HL-60 (cell line): ENCODE data around the gene LSM4.

ENCODE experiments used
- DNase-seq, 2 experiments: peaks; one replicate each; pipeline ENCODE4 v3.0.0-alpha.2; 2010 to 2020; ENCODE audit warnings: low read depth in 1 of 2, low spot score in 1 of 2
- H3K27ac ChIP-seq: fragments of 250-450 bp; sonication (Bioruptor Pico); replicated peaks from 2 replicates; pipeline ENCODE4 v1.5.1; 2020; ENCODE audit warnings: mild to moderate bottlenecking, moderate library complexity
- H3K27me3 ChIP-seq: fragments of 250-450 bp; sonication (Bioruptor Pico); 2 replicates; pipeline ENCODE4 v1.5.1; 2021; ENCODE audit warnings: mild to moderate bottlenecking, moderate library complexity; ENCODE audit not compliant: insufficient read depth, poor library complexity, severe bottlenecking
- H3K4me3 ChIP-seq: replicated peaks from 2 replicates; pipeline ENCODE4 v1.5.1; 2011; ENCODE audit warnings: mild to moderate bottlenecking, control low read depth, low read length; ENCODE audit not compliant: insufficient read depth
- GABPA ChIP-seq: IDR thresholded peaks from 2 replicates; pipeline ENCODE4 v1.6.1; 2012; ENCODE audit warnings: low read depth
- POLR2AphosphoS5 ChIP-seq: IDR thresholded peaks from 2 replicates; pipeline ENCODE4 v1.6.1; 2012; ENCODE audit warnings: low read depth
- REST ChIP-seq: IDR thresholded peaks from 2 replicates; pipeline ENCODE4 v1.6.1; 2012; ENCODE audit warnings: low read depth; ENCODE audit not compliant: insufficient replicate concordance
- SPI1 ChIP-seq: IDR thresholded peaks from 2 replicates; pipeline ENCODE4 v1.6.1; 2012; ENCODE audit warnings: low read depth, mild to moderate bottlenecking, borderline replicate concordance
- TF ChIP-seq, protein P1 (sequence below): IDR thresholded peaks from one replicate; pipeline ENCODE4 v1.5.1; 2011; ENCODE audit warnings: low read length, control low read depth, inconsistent platforms; ENCODE audit not compliant: insufficient read depth

LSM4 gene

DNA sequence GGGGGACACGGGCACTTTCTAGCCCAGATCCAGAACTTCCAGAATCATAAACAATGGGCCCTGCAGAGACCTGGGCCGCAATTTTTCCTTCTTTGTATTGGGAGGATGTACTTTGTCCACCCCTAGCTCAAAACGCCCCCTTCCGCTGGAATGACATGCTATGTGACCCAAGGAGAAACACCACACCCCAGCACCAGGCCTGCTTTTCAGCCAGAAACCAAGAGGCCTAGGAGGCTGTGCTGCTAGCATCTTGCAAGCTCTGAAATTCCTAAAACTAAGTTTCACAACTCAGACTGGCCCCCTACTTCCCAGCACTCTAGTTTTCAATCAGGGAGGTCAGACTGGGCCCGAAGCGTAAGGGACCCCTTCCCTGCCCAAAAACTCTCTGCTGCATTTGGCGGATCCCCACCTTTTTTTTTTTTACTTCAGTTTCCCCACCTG, 538 bp downstream of the LSM4 start:
- Histone ChIP-seq H3K27ac (peak overlapping the region; percentile 92), H3K4me3 (peak overlapping the region; percentile 81), H3K27me3 (no peaks in the 10 kb centered on the region)
- DNase-seq, result peak; percentile 57 to 76
- TF ChIP-seq, protein P1, sequence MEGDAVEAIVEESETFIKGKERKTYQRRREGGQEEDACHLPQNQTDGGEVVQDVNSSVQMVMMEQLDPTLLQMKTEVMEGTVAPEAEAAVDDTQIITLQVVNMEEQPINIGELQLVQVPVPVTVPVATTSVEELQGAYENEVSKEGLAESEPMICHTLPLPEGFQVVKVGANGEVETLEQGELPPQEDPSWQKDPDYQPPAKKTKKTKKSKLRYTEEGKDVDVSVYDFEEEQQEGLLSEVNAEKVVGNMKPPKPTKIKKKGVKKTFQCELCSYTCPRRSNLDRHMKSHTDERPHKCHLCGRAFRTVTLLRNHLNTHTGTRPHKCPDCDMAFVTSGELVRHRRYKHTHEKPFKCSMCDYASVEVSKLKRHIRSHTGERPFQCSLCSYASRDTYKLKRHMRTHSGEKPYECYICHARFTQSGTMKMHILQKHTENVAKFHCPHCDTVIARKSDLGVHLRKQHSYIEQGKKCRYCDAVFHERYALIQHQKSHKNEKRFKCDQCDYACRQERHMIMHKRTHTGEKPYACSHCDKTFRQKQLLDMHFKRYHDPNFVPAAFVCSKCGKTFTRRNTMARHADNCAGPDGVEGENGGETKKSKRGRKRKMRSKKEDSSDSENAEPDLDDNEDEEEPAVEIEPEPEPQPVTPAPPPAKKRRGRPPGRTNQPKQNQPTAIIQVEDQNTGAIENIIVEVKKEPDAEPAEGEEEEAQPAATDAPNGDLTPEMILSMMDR, result peak; percentile 14
- no peak for TF ChIP-seq GABPA

DNA sequence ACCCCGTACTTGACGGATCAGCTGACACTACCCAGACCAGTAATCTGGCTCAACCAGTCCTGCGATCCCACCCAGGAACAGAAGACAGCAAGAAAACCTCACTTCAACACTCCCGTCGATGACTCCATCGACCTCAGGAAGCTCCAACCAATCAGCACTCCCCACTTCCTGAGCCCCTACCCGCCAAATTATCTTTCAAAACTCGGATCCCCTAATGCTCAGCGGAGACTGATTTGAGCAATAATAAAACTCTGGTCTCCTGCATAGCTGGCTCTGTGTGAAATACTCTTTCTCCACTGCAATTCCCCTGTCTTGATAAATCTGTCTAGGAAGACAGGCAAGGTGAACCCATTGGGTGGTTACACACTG, 1.2 kb downstream of the LSM4 start:
- DNase-seq, result peak in 1 of 2 experiments; percentile 63
- H3K4me3 ChIP-seq, result peak overlapping the region; percentile 81
- no peaks in the 10 kb centered on the region for H3K27me3 ChIP-seq
- TF ChIP-seq, protein P1, result no peak
- TF ChIP-seq POLR2AphosphoS5 (no peak), SPI1 (no peak), GABPA (no peak), REST (no peak)
- H3K27ac ChIP-seq, result peak overlapping the region; percentile 92

- no peak overlapping the region; the same call in 1 of the 2 replicates for H3K4me3 ChIP-seq
- H3K27me3 ChIP-seq, result no peaks in the 10 kb centered on the region
- TF ChIP-seq REST (no peak), SPI1 (no peak), POLR2AphosphoS5 (0 out of 2 replicates have a peak, but pooled peaks have one; percentile 16), GABPA (no peak)
- TF ChIP-seq, protein P1, result no peak
- no peak for DNase-seq
- H3K27ac ChIP-seq, result peak overlapping the region; percentile 92
These were observed 1.8 kb downstream of the LSM4 start for GRCh38 chr19:18320865-18321733.
